ENCODE measurements around the gene ACAA1. TPM values are rescaled to one million over a fixed set of nuclear protein-coding genes. Genes with fewer than 3 reads are reported as not detected.

ACAA1 gene
- total and polyA plus RNA-seq, 2 of the 13 experiments (the other 11 are each of a cell fraction or from before 2014, with no cell fraction given) = 60.8 to 188 TPM

GRCh38 chr3:38136777-38137614 is at the start of gene ACAA1 (continued):
- no peak for TF ChIP-seq RERE (CRISPR knock-in tag; IDR thresholded peaks at IDR 0.05; ENCODE audit: low read depth)
- TF ChIP-seq ZNF205 (CRISPR knock-in tag; IDR thresholded peaks at IDR 0.05) = no peak
- TF ChIP-seq CCAR2 (optimal IDR thresholded peaks at IDR 0.05; ENCODE audit: low read depth, low read length) = peak; percentile 23
- TF ChIP-seq ZNF607 (CRISPR knock-in tag; IDR thresholded peaks at IDR 0.05; ENCODE audit: borderline replicate concordance) = peak; percentile 57
- peak; percentile 9; the same call in 1 of the 2 replicates for TF ChIP-seq TBX2 (CRISPR knock-in tag; IDR thresholded peaks at IDR 0.05; ENCODE audit: borderline replicate concordance)
- no peak for TF ChIP-seq SMC3 (IDR thresholded peaks at IDR 0.05; ENCODE audit: low read length)
- TF ChIP-seq FOXO1 (CRISPR knock-in tag; IDR thresholded peaks at IDR 0.05) = peak; percentile 60
- no peak; the same call in 1 of the 2 replicates for TF ChIP-seq SKIL (CRISPR knock-in tag; IDR thresholded peaks at IDR 0.05; ENCODE audit: borderline replicate concordance)
- peak; percentile 71; the same call in 1 of the 2 replicates for TF ChIP-seq ELF4 (CRISPR knock-in tag; IDR thresholded peaks at IDR 0.05; ENCODE audit: borderline replicate concordance)
- TF ChIP-seq FOSL2 (CRISPR knock-in tag; IDR thresholded peaks at IDR 0.05) = 0 out of 2 replicates have a peak, but pooled peaks have one; percentile 3
- TF ChIP-seq CREB3 (CRISPR knock-in tag; IDR thresholded peaks at IDR 0.05) = no peak
- TF ChIP-seq ZNF639 (CRISPR knock-in tag; conservative IDR thresholded peaks at IDR 0.05) = no peak
- peak; percentile 78 for TF ChIP-seq PHF8 (CRISPR knock-in tag; IDR thresholded peaks at IDR 0.05)
- no peak for TF ChIP-seq RARG (CRISPR knock-in tag; IDR thresholded peaks at IDR 0.05; ENCODE audit: low read depth)
- TF ChIP-seq ZNF710 (CRISPR knock-in tag; IDR thresholded peaks at IDR 0.05; ENCODE audit: borderline replicate concordance) = no peak; the same call in 1 of the 2 replicates
- TF ChIP-seq ZNF501 (CRISPR knock-in tag; IDR thresholded peaks at IDR 0.05) = peak; percentile 95
